T-helper 2 cell (primary cell): ENCODE measurements around the gene MAMLD1.
"Not testable (repeated sequence)": the region's sequence is repeated elsewhere in the genome, so short reads cannot be mapped to it uniquely, and the experiment has no call there.

ENCODE experiments used
- DNase-seq, 5 experiments: peaks; one replicate each; pipeline versions ENCODE4 v3.0.0 to v3.0.0-alpha.2; 2012 to 2022
- total RNA-seq, 2 donors: gene quantifications; one replicate each; lab custom pipeline; 2026; lab: John Stamatoyannopoulos, UW

Gene MAMLD1
- total RNA-seq: 1.2 to 1.8 reads per million in 2 donors

GRCh38 chrX:150362599-150363481, at the start of gene MAMLD1:
TSS of gene MAMLD1 (plus strand) at chrX:150363317. CDS start at chrX:150445517, 82,200 bp downstream.
- DNase-seq: peak; percentile 14 to 71 (median 43)

DNA sequence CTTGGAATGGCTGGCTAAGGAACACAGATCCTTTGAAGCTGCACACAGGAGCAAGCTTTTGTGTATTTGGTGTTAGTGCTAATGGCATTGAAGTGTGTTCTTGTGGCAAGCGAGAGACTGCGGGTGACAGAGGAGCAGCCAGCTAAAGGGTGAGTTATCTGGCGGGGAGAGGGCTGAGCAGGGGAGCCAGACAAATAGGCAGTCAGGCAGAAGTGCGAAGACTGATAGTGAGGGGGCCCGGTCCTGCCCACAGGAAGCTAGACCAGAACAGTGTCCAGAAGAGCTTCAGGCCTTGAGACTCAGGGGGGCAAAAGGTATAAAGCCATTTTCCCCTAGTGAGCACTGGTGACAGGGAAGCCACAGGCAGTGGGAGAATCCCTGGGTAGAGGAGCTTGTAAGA, 49.6 kb upstream of the MAMLD1 start:
- DNase-seq: no peak

- no peak for DNase-seq
These were observed 48.9 kb upstream of the MAMLD1 start for GRCh38 chrX:150314186-150314585.

- no peak for DNase-seq
These were observed 46.6 kb upstream of the MAMLD1 start for GRCh38 chrX:150316564-150316963.

DNA sequence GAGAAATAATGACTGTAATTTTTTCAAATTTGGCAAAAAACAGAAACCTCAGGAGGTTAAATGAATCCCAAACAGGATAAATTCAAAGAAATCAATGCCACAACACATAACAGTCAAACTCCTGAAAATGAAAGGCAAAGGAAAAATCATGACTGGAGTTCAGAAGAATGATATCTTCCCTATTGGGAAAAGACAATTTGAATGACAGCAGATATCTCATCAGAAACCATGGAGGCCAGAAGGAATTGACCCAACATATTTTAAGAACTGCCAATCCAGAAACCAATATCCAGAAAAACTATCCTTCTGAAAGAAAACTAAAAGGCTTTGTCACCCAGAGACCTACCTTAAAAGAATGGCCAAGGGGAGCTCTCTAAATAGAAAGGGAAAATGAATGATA, 40.1 kb upstream of the MAMLD1 start:
- no peak for DNase-seq

- DNase-seq: no peak
These were observed 38.9 kb upstream of the MAMLD1 start for GRCh38 chrX:150324035-150324728.

GRCh38 chrX:150324919-150325318, 38.2 kb upstream of the MAMLD1 start:
- no peak for DNase-seq

DNA sequence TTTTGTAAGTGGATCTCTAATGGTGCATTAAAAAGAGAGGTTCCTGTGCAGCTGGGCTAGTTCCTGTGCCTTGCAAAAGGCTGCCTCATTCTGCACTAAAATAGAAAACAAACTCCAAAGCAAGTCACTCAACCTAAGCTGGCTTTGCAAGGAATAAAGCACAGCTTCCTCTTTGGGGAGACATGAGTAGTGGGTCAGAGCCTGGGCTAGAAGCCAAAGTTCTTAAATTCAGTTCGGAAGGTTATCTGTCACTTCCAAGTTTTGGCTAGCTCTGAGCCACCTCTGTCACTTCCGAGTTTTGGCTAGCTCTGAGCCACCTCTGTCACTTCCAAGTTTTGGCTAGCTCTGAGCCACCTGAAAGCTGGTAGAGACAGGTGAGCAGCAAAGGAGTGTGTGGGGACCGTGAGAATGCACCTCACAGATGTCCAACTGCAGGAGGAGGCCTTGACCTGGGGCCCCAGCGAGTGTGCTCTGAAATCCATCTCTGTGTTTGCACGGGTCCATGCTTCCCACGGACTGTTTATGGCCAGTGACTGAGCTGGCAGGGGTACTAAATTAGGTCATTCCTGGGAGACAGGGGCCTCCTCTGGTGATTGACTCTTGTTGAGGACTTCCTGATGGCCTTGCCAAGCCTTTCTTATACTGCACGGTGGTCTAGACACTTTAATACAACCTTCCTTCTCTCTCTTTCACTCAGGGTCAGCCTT, 36.4 kb upstream of the MAMLD1 start:
- DNase-seq: no peak

- no peak for DNase-seq
These were observed 33.8 kb upstream of the MAMLD1 start for GRCh38 chrX:150329282-150329681.

GRCh38 chrX:150329868-150330267, 33.2 kb upstream of the MAMLD1 start:
- no peak for DNase-seq

DNA sequence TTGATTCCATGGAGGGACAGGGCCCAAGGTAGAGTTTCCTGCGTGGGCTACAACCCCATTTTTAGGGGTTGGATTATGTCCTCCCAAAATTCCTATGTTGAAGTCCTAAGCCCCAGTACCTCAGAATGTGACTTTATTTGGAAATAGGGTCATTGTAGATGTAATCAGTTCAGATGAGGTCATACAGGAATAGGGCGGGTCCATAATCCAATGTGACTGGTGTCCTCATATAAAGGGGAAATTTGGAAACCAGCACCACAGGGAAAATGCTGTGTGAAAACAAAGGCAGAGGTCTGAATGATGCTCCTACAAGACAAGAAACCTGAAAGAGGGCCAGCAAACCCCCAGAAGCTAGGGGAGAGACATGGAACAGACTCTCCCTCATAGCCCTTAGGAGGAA, 31.1 kb upstream of the MAMLD1 start:
- no peak for DNase-seq

GRCh38 chrX:150334100-150334499, 29.0 kb upstream of the MAMLD1 start:
- no peak for DNase-seq

DNA sequence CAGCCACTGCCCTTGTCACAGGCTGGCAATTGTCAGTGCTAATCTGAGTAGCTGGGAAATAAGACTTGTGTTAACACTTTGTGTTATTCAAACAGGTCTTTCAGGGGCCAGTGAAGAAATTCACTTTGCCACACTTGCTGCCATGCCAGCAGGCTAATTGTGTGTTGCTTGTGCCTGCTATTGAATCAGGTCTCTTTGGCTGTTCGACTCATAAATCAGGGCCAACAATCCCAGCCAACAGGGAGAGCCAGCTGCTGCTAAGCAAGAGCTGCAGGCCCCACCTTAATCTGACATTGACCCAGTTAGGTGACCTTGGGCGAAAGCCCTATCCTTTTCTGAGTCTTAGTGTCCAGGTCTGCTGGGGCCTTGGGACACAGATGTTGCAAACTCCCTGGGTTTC, 28.1 kb upstream of the MAMLD1 start:
- DNase-seq: no peak

DNA sequence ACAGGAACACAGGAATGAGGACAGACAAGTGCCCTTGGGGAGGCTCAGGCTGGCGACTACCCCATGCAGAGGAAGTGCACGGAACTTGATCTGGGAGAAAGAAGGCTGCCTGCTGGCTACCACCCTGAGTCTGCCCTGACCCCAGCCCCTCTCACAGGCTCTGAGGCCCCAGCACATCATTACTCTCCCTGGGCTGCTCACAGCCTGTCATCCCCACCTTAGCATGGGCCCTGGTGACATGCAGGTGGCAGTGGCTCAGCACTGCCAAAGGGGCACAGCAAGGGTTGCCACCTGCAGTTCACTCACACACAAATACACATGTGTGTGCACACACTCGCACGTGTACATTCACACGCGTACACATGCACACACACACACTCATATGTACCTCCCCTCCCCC, 26.1 kb upstream of the MAMLD1 start:
- no peak for DNase-seq

- DNase-seq: no peak
These were observed 25.6 kb upstream of the MAMLD1 start for GRCh38 chrX:150337536-150337935.

- no peak for DNase-seq
These were observed 24.5 kb upstream of the MAMLD1 start for GRCh38 chrX:150338615-150339014.

DNA sequence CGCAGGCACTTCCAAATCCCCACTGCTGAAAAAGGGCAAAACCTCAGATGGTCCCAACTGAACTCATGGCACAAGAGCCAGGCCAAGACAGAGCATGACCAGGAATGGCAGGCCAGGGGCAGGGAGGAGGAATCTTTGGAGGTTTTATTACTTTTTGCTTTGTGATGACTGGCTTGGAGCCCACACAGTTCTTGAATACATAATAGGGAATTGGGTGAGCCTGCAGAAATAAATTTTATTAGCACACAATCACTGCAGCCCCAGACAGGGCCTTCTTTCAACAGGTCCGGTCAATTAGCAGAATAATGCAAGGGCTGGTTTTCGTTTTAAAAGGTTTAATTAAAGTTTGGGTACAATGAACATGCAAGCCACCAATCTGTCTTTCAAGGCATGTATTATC, 23.4 kb upstream of the MAMLD1 start:
- DNase-seq: no peak

DNA sequence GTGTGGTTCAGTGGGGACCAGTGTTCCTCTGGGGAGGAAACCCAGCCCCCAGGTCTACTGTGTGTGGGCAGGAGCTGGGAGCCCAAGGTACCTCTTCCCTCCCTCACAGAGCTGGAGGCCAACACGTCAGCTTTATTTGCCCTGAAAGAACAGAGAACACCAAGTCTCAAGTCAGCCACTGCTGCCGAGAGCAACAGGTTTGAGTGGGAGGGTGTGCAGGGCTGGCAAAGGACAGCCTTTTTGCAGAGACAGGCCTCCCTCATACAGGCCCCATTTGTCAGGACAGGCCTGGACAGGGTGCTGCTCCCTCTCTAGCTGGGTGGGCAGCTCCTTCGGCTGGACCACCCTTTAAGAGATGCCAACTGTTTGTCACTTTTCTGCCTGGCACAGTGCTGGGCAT, 22.8 kb upstream of the MAMLD1 start:
- DNase-seq: not testable (repeated sequence)

DNA sequence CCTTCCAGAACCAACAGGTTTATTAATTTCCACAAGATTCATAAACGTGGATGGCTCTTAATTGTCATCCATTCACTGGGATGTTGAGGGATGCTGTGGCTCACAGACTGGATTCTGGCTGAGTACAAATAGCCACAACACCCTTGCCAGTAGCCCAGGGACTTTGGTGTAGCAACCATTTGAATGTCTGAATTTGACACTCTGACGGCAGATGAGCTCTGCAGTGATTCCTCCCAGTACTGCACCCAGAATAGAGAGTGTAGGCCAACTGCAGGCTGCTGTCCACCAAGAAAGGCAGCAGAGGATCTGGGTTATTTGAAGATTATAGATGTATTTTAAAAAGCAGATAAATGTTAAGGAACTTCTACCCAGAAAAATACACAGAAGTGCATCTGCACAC, 15.6 kb upstream of the MAMLD1 start:
- DNase-seq: no peak

DNA sequence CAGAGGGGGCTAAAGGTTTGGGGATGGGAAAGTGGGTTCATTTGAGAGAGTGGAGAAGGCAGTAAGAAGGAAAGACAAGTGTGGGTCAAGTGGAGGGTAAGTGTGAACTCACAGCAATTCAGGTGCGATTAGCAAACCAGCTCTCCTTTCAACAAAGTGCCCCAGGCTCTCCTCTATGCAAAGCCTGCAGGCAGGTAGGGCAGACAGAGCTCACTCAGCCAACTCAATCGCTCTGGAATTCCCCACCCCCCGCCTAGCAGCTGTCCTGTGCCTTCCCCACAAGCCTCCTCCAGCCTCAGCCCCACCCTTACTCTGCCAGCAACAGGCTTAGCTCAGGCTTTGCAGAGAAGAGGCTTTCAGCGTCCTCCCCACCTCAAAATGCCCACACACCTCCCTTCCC, 14.8 kb upstream of the MAMLD1 start:
- DNase-seq: no peak

DNA sequence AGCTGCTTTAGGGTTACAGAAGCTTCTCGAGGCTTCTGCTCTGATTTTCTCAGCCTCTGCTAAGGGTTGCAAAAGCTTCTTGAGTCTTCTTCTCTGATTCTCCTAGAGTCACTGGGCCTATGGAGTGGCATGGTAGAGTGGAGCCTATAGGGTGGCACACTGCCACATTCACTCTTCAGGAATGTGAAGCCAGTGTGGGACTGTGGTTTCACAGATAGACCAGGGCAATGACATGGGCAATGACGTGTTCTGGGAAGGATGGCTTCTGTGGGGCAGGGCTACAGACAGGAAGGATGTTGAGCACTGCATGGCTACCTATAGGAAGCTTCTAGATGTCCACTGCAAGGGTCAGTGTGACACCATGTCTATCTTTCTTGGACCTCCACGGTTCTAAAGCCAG, 11.0 kb upstream of the MAMLD1 start:
- no peak for DNase-seq

DNA sequence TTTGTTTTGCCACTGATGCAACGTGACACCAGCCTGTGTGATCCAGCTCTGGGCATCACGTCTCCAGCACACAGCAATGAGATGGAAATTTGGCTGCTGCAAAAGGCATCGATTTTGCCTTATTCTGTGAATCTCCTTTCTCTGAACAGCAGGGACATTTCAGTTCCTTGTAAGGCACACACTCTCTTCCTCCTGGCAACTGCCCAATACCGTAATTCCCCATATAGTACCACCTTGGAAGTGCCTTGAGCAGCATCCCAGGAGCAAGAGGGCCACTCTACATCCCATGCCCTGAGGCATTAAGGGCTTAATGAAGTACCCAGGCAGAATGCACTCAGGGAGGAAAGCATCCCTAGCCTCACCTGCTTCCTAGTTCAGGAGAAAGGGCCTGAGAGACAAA, 10.5 kb upstream of the MAMLD1 start:
- no peak for DNase-seq

GRCh38 chrX:150355913-150356312, 7.2 kb upstream of the MAMLD1 start:
- no peak for DNase-seq

DNA sequence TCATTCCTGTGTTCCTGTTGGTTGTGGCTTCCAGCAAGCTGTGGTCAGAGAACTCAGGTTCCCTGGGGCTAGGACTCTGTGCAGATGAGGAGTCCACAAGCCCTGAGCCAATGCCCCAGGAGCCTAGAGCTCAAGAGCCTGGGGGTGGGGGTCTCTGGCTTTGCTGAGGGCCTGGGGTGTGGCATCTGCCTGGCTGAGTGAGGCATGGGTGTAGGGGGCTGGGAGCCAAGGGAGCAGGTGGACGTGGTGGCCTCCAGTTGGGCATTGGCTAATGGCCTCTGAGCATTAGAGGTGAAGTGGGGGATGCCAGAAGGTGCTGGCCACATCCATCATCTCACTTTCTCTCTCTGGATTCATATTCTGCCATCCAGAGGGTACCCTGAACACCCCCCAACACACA, 5.3 kb upstream of the MAMLD1 start:
- DNase-seq: no peak
